HG03575 (cell line): ENCODE results near the gene VPS45.
"Not testable (repeated sequence)": the region's sequence is repeated elsewhere in the genome, so short reads cannot be mapped to it uniquely, and the experiment has no call there.

Experiments used
- ATAC-seq: cut with Tn5 transposase; IDR thresholded peaks from one replicate; pipeline ENCODE4 v1.9.1; 2021; ENCODE audit not compliant: unreplicated experiment, insufficient number of reproducible peaks, low FRiP score; ENCODE audit errors: extremely low read depth

Gene VPS45

GRCh38 chr1:150067184-150068108, at the start of gene VPS45:
Gene VPS45, plus strand, starts transcription at chr1:150067776. Its CDS starts 82 bp downstream, at chr1:150067858.
- ATAC-seq: no peak

- ATAC-seq: no peak
Measured at GRCh38 chr1:150018165-150018564, 49.4 kb upstream of the VPS45 start.

DNA sequence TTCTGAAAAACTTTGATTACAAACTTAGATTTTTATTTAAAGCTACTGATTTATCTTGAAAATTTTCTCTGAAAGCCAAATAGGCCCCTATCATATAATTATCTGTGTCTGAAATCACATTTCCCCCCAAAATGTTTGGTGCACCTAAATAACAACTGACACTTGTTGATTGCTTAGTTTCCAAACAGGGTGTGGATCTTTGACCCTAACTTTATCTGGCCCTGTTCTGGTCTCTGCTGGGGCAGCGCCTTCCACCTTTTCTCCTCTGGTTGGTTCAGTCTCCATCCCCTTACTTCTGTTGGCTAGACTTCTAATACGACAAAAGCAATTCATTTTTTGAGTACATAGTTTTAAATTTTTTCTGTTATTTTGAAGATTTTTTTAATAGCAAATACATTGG, 46.9 kb upstream of the VPS45 start:
- no peak for ATAC-seq

- no peak for ATAC-seq
Measured at GRCh38 chr1:150021191-150021694, 46.3 kb upstream of the VPS45 start.

GRCh38 chr1:150022357-150022756, 45.2 kb upstream of the VPS45 start:
- ATAC-seq: no peak

- no peak for ATAC-seq
Measured at GRCh38 chr1:150024156-150024555, 43.4 kb upstream of the VPS45 start.

DNA sequence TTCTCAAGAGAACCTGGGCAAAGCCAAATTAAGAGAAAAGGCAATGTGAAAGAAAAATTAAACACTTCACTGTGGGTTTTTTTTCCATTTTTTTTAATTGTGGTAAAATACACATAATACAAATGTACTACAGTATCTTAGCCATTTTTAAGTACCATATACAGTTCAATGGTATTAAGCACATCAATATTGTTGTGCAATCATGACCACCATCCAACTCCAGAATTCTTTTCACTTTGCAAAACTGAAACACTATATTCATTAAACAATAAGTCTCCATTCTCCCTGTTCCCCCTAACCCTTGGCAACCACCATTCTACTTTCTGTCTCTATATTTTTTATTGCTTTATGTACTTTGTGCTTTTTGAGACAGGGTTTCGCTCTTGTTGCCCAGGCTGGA, 39.3 kb upstream of the VPS45 start:
- ATAC-seq: no peak

- no peak for ATAC-seq
Measured at GRCh38 chr1:150034336-150034735, 33.2 kb upstream of the VPS45 start.

DNA sequence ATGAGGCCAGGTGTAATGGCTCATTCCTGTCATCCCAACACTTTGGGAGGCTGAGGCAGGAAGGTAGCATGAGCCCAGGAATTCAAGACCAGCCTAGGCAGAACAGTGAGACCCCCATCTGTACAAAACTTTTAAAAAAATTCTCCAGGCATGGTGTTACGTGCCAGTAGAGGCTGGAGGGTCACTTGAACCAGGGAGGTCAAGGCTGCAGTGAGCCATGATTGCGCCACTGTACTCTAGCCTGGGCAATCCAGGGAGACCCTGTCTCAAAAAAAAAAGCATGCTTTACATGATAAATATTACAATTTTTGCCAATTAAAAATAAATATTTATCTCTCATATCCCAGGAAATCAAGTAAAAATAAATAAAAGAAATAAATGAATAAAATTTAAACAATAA, 17.6 kb upstream of the VPS45 start:
- ATAC-seq: no peak

DNA sequence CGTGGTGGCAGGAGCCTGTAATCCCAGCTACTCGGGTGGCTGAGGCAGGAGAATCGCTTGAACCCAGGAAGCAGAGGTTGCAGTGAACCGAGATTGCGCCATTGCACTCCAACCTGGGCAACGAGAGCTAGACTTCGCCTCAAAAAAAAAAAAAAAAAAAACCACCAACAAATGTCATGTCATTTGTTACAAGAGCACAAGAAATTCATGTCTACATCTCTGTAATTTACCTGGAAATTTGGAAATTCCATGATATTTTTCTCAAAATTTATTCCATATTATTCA, 16.5 kb upstream of the VPS45 start:
- no peak for ATAC-seq

DNA sequence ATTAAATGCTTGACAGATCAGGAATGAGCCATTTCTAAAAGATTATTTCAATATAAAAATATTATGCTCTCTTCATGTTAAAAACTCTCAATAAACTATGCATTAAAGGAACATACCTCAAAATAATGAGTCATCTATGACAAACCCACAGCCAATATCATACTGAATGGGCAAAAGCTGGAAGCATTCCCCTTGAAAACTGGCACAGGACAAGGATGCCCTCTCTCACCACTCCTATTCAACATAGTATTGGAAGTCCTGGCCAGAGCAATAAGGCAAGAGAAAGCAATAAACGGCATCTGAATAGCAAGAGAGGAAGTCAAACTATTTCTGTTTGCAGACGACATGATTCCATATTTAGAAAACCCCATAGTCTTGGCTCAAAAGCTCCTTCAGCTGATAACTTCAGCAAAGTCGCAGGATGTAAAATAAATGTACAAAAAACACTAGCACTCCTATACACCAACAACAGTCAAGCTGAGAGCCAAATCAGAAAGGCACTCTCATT, 15.6 kb upstream of the VPS45 start:
- not testable (repeated sequence) for ATAC-seq

GRCh38 chr1:150053926-150054325, 13.7 kb upstream of the VPS45 start:
- ATAC-seq: no peak

GRCh38 chr1:150055507-150055906, 12.1 kb upstream of the VPS45 start:
- not testable (repeated sequence) for ATAC-seq

- ATAC-seq: no peak
Measured at GRCh38 chr1:150056407-150056806, 11.2 kb upstream of the VPS45 start.

DNA sequence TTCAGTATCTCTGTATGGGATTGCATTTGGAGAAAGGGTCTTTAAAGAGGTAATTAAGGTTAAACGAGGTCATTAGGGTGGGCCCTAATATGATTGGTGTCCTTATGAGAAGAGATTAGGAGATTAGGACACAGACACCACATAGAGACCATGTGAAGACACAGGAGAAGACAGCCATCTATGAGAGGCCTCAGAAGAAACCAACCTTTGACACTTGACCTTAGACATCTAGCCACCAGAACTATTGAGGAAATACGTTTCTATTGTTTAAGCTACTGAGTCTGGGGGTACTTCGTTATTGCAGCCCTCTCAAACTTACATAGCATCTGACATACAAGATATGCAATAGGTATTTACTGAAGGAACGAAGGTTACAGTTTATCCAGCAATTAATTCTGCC, 7.3 kb upstream of the VPS45 start:
- ATAC-seq: no peak

GRCh38 chr1:150061632-150062101, 5.9 kb upstream of the VPS45 start:
- no peak for ATAC-seq

GRCh38 chr1:150062113-150062512, 5.5 kb upstream of the VPS45 start:
- ATAC-seq: no peak

DNA sequence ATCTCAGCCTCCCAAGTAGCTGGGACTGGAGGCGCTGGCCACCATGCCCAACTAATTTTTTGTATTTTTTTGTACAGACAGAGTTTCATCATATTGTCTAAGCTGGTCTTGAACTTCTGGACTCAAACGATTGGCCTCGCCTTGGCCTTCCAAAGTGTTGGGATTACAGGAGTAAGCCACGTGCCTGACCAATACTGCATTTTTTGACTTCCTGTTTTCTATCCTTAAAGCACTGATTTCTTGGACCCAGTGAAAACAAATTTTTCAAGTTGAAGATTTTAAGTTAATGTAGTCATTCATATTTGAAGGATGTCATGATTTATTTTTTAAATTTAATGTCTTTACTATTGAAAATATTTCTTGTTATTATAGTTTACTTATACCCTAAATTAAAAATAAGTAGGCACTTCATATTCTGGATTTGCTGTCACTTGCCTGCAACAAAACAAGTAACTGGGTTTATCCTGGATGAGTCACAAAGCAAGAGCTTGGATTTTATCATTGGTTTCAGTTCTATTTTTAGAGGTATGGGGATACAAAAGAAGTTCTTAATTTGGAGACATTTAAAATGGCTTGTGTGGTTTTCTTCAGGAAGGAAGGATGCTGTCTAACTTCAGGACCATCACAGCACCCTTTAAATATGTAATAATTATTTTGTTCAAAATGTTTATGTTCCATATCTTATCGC, 2.2 kb upstream of the VPS45 start:
- no peak for ATAC-seq

- no peak for ATAC-seq
Measured at GRCh38 chr1:150066328-150066727, 1.2 kb upstream of the VPS45 start.

GRCh38 chr1:150066838-150067183, 765 bp upstream of the VPS45 start:
- ATAC-seq: no peak
